Astrocyte of the hippocampus (primary cell): Measurements from ENCODE around the gene RGMA.
A peak's percentile ranks its signal among the peaks of the same experiment; 100 is the strongest.
"Not testable (repeated sequence)": the region's sequence is repeated elsewhere in the genome, so short reads cannot be mapped to it uniquely, and the experiment has no call there.

Experiments
- DNase-seq: peaks from one replicate; pipeline ENCODE4 v3.0.0; 2011; ENCODE audit warnings: low read depth, low spot score

RGMA gene

DNA sequence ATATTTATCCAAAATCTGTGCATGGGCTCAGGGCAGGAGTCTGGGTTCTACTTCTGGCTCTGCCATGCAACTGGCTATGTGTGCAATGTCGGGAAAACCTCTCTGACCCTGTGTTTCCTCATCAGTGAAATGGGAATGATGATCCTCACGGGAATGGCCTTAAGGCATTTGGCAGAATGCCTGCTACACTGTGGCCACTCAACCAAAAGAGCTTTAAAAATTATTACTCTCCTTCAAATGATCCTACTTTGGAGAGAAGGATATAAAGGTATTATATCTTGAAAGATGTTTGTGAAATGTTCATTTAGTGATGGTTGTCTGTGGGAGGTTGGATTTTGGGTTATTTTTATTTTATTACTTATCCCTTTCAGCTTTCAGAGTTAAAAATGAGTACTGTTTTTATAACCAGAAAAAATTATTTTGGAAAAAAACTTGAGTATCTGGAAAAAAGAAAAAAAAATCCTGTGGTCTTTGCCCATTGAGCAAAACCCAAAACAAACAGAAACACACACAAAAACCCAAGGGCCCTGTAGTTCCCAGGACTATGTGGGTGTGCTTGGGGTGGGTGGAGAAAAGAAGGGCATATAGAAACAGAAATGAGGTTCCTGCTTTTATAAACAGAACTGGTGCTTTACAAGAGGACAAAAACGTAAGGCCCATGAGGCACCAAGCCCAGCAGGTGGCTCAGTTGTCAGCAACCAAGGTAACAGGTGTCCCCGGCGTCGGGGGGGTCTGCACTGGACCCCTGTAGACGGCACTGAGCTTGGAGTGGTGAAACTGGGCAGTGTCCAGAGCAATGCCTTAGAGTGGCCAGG, 22.0 kb downstream of the RGMA start:
- DNase-seq, result no peak

DNA sequence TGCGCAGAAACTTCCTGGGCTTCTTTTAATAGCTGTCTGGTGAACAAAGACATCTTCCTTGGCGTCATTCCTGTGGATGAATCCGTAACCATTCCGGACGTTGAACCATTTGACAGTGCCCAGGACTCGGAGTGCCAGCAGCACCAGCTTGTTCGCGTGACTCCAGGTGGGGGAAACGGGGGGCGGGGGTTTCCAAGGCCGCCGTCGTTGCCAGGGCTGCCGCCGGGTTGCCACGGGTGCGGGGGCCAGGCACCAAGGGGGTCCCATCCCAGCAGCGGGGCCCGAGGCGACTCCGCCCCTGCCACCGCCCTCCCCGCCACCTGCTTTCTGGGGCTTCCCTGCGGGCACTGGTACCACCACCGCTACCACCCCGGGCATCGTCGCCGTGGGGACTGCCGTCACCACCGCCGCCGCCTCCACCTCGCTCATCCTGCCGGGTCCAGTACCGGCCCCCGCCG, 22.8 kb downstream of the RGMA start:
- DNase-seq, result no peak

DNA sequence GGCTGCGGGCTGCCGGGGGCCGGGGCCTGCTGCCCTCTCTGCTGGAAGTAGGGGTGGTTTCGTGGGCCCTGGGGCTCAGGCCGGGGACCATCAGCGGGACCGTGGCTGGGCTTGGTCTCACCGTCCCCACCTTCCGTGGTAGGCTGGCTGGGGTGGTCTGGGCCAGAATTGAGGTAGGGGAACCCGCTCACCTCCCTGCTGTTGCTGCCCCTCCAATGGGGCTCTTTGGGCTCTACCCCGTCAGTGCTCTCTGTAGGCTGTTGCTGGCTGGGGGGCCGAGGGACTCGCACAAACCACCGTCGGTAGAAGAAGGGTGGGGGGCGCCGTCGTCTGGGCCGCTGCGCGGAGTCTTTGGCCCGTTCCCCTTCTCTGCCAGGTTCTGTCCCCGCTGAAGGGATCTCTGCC, 23.4 kb downstream of the RGMA start:
- no peak for DNase-seq

GRCh38 chr15:93063796-93064690, 25.0 kb downstream of the RGMA start:
- DNase-seq, result no peak

- no peak for DNase-seq
Observed at GRCh38 chr15:93063262-93063671, 25.7 kb downstream of the RGMA start.

- not testable (repeated sequence) for DNase-seq
Observed at GRCh38 chr15:93062628-93063261, 26.3 kb downstream of the RGMA start.

DNA sequence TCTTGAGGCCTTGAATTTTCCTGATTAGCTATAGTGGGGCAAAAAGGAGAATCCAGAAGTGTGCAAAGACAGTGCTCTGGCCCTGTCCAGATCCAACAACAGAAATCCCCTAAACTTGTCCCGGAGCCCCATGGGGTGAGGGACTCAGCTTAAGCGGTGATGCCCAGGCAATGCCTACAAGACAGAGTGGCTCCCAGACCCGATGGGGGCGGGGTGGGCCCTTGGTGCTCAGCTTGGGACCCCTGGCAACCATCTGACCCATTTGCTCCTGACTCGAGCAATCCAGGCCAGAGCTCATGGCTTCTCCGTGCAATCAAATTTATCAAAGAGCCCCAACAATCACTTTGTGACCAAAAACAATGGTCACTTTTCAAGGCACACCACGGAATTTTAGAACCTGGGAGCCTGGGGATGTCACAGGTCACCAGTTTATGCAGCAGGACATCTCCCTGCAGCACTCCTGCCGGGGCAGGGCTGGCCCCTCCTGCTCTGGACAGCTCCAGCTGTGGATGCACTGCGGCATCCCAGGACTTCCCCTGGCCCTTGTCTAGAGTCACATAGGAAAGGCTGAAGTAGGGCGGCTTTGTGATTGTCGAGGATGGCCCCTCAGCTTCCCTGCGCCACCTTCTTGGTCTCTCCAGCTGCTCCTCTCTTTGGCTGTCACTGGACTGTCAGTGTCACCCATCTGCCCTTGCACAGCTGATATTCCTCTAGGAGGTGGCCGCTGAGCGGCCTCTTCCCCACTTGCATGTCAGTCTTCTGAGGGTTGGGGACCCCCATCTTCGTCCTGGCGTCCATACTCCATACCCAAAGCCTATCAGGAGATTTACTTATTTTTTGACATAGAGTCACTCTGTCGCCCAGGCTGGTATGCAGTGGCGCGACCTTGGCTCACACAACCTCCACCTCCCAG, 28.4 kb downstream of the RGMA start:
- DNase-seq, result no peak

DNA sequence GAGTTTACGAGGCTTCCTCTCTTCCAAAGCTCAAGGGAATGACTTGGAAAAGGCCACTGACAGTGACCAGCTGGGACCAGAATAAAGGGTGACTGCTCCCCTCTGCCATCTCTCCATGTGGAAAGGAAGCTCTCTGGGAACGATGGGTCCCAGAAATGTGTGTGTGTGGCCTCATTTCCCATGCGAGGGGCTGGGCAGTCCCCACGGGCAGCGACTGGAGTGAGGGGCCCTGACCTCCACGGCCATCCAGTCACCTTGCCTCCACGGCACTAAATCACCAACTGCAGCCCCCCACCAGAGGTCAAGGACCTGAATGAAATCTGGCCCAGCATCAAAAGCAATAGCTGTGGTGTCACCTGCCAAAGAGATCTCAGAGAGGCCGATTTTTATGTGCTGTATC, 29.6 kb downstream of the RGMA start:
- DNase-seq, result no peak

- DNase-seq, result no peak
Observed at GRCh38 chr15:93058904-93059427, 30.0 kb downstream of the RGMA start.

DNA sequence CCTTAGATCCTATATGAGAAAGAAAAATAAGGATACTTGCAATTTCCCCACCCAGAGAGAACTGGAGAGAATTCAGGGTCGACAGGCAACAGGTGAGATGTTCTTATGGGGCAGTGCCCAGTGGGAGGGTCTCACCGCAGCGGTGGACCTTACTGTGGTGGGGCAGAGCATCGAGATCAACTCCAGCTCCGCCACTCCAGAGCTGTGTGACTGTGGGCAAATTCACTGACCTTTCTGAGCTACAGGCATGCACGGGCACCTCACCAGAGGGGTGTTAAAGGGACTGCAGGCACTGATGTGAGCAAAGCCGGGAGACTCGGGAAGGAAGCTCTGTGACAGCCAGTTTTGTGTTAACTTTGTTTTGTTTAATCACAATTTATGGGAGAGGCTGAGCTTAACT, 30.9 kb downstream of the RGMA start:
- DNase-seq, result no peak

DNA sequence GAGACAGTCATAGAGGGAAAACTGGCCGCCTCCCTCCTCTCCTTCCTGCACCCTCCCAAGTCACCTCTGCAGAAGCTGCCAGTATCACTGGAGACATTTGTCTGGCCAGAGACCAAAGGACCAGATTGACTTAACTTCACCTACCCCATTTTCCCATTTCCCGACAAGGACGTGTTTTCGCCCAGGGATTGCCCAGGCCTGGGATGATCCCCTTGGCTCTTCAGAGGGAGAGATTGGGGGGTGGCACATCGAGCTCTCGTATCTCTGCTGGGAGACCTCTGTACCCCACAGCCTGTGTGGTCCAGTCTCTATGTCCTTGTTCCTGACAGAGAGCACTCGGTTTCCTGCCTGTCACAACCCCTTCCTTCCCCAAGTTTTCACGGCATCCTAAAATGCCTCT, 31.4 kb downstream of the RGMA start:
- no peak for DNase-seq

- no peak for DNase-seq
Observed at GRCh38 chr15:93056836-93057235, 32.2 kb downstream of the RGMA start.

- no peak for DNase-seq
Observed at GRCh38 chr15:93055211-93055610, 33.8 kb downstream of the RGMA start.

DNA sequence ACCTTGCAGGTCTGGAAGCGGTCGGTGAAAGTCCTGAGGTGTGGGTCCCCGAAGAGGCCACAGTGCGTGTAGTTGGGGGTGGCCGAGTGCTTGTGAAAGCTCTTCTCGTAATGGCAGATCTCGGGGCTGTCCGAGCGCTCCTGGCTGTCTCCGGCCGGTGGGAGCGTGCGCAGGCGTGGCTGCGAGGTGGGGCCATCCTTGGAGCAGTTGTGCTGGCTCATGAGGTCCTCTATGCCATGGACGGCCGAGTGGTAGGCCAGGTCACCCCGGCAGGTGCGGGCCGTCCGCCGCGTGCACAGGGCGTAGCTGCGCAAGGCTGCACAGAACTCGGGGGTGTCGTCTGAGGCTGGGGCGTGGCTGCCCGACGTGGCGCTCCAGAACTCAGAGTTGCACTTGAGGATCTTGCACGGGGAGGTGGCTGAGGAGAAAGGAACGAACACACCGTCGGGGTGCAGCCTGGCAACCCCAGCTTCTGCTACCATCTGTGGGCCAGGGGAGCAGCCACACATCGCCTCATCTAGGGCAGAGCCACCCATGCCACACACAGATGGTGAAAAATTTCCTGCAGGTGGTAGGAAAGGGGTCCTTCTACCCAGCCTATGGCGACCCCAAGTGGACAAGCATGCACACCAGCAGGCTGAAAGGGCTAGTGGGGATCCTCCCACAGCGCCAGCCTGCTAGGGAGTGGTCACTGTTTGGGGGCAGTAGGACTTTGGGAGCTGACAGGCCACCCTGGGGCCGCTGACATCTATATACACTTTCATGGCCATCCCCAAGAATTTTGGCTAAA, 36.7 kb downstream of the RGMA start:
- DNase-seq, result no peak

DNA sequence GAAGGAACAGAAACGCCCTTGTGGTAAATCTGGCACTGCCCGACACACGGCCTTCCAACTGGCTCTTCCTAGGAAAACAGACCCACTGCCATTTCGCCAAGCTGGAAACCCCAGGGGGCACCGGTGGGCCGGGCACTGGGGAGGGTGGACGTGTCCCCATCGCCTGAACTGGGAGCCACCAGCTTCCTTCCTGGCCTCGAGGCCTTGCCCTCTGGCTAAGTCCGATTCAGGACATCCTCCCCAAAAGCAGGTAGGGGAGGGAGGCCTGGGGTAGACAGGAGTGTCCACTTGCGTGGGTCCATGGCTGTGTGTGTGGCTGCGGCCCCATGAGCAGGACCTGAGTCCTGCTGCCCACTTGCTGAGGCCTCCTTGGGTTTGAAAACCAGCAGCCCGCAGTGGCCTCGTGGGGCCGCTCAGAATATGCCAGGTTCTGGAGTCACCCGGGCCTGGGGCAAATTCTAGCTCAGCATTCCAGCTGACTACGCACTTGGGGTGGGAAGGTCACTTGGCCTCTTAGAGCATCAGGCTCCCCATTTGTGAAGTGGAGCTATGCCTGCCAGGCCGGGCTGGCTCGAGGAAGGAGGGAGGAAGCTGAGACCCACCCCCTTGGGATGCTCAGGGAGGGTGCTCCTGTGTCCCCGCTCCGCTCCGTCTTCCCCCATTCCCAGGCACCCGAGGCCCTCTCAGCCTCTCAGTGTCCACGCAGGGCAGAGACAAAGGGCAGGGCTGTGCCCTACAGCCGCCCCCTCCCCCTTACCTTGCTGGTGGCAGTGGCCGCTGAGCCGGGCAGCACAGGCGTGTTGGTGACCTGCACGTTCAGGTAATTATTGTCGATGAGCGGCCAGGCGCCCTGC, 37.5 kb downstream of the RGMA start:
- DNase-seq, result no peak

GRCh38 chr15:93050648-93051047, 38.4 kb downstream of the RGMA start:
- DNase-seq, result no peak

GRCh38 chr15:93049914-93050578, 39.0 kb downstream of the RGMA start:
- no peak for DNase-seq

- no peak for DNase-seq
Observed at GRCh38 chr15:93049233-93049632, 39.8 kb downstream of the RGMA start.

- DNase-seq, result peak; percentile 93
Observed at GRCh38 chr15:93048759-93049161, 40.3 kb downstream of the RGMA start.
